ENCODE measurements around the gene PARP12. TPM values are rescaled to one million over a fixed set of nuclear protein-coding genes. Genes with fewer than 3 reads are reported as not detected.

The PARP12 gene
- total and polyA plus RNA-seq, 2 of the 8 experiments (the other 6 are each of a cell fraction or from before 2014, with no cell fraction given) = 9.0 to 21.5 TPM

GRCh38 chr7:140081774-140082425 is 19.1 kb upstream of the PARP12 start:
- Histone ChIP-seq H3K36me3 (ENCODE audit: control insufficient read depth in 2 of 4, insufficient read depth in 4 of 4, low read length in 3 of 4) (no peaks in the 10 kb centered on the region), H3K4ac (replicated peaks; ENCODE audit: insufficient read length, low read depth, low read length) (no peak overlapping the region), H3K79me2 (ENCODE audit: control insufficient read depth in 1 of 2, insufficient read depth in 2 of 2, low read length in 2 of 2) (no peaks in the 10 kb centered on the region), H3K27ac (ENCODE audit: low read depth, low read length) (no peak overlapping the region), H3K9ac (replicated peaks in 1 of 4; ENCODE audit: extremely low read depth in 1 of 4, low read depth in 3 of 4, low read length in 3 of 4) (no peak overlapping the region), H3K18ac (ENCODE audit: extremely low read depth, low read length) (no peak overlapping the region), H4K91ac (replicated peaks; ENCODE audit: insufficient read length, low read length) (no peak overlapping the region), H2BK20ac (ENCODE audit: low read length) (no peak overlapping the region), H3K56ac (replicated peaks; ENCODE audit: insufficient read length, low read depth, low read length) (no peak overlapping the region), H2BK12ac (ENCODE audit: low read depth, low read length) (no peak overlapping the region), H3K14ac (ENCODE audit: insufficient read length) (no peak overlapping the region), H3K23ac (ENCODE audit: insufficient read length) (no peak overlapping the region), H4K20me1 (replicated peaks in 1 of 2; ENCODE audit: control insufficient read depth in 1 of 2, insufficient read depth in 2 of 2, low read length in 2 of 2) (peaks cover 0 to 2% of the 10 kb centered on the region in 2 experiments), H3K27me3 (replicated peaks in 1 of 4; ENCODE audit: control insufficient read depth in 3 of 4, extremely low read depth in 1 of 4, insufficient read depth in 3 of 4, low read length in 3 of 4) (no peaks in the 10 kb centered on the region), H2BK120ac (replicated peaks; ENCODE audit: low read depth, low read length) (no peak overlapping the region), H3K23me2 (ENCODE audit: low read depth, low read length) (no peaks in the 10 kb centered on the region), H3K4me1 (replicated peaks in 1 of 4; ENCODE audit: control insufficient read depth in 3 of 4, insufficient read depth in 4 of 4, low read length in 3 of 4) (peaks cover 0 to 4% (median under 1%) of the 10 kb centered on the region in 4 experiments; a peak in 2 of 7 replicates), H2AK5ac (ENCODE audit: low read depth, low read length) (no peak overlapping the region), H2BK5ac (ENCODE audit: low read depth, low read length) (no peak overlapping the region), H2BK15ac (ENCODE audit: low read length) (no peak overlapping the region), H3K9me3 (ENCODE audit: insufficient read depth in 2 of 2, low read depth in 1 of 2, low read length in 1 of 2) (no peaks in the 10 kb centered on the region), H3K4me2 (ENCODE audit: insufficient read depth in 1 of 2, low read depth in 2 of 2, low read length in 2 of 2) (no peak overlapping the region), H4K8ac (ENCODE audit: extremely low read depth, insufficient read depth, low read length) (no peak overlapping the region), H2AFZ (ENCODE audit: low read length) (no peak overlapping the region), H3K4me3 (ENCODE audit: extremely low read depth in 1 of 4, insufficient read depth in 2 of 4, low read depth in 3 of 4, low read length in 4 of 4) (no peak overlapping the region), H4K5ac (ENCODE audit: insufficient read length, low read depth, low read length) (no peak overlapping the region), H3K79me1 (ENCODE audit: low read depth, low read length) (no peaks in the 10 kb centered on the region)
- POLR2A ChIA-PET (ENCODE audit: partially characterized antibody) = no interaction called here
- DNase-seq (ENCODE audit: low read depth in 1 of 2, low spot score in 2 of 2) = no peak
- no peak for FAIRE-seq
- TF ChIP-seq ATF3 (IDR thresholded peaks at IDR 0.05; ENCODE audit: insufficient read depth, low read depth, low read length) (no peak), MAFK (IDR thresholded peaks at IDR 0.05; ENCODE audit: low read depth, low read length) (no peak), SIX5 (IDR thresholded peaks at IDR 0.05; ENCODE audit: low read depth, low read length) (no peak), POLR2A (IDR thresholded peaks at IDR 0.05; ENCODE audit: control extremely low read depth in 1 of 2, low read depth in 2 of 2, low read length in 2 of 2) (no peak), RXRA (IDR thresholded peaks at IDR 0.05; ENCODE audit: insufficient read depth, low read depth, low read length) (no peak)
- 83% methylated on average over 10 of the region's 11 CpGs; no CpG with 5 or more reads in 1 of the 2 experiments for WGBS, 2 experiments (ENCODE audit: extremely low coverage in 1 of 2, insufficient coverage in 1 of 2, insufficient read length in 1 of 2, insufficient replicate concordance in 2 of 2, low coverage in 1 of 2, low lambda C conversion rate in 2 of 2, missing lambda C conversion rate in 1 of 2)
- CTCF ChIA-PET (ENCODE audit: partially characterized antibody) = interaction anchor here (0.6 kb wide), 1 partner anchor 222 kb away, joined by 4 read pairs; no protein-coding TSS in a partner anchor

All from H1 (cell line).